IMR-90 (cell line): ENCODE measurements around the gene LRRC26. TPM values are rescaled to one million over a fixed set of nuclear protein-coding genes. Genes with fewer than 3 reads are reported as not detected.

Experiments used
- ATAC-seq: fragments of 200-7000 bp; cut with Tn5 transposase; 2 replicates; pipeline ENCODE4 v1.9.1; 2020; ENCODE audit warnings: low read depth, mild to moderate bottlenecking, moderate library complexity
- BruUV-seq: library from RNA; stranded (reverse); fragments of 400-500 nt; replicated peaks from 2 replicates; lab custom pipeline; 2021; lab: Mats Ljungman, UMichigan
- CTCF ChIA-PET: fragments of 300-600 bp; formaldehyde crosslinking; extraction: SDS; loops from one replicate; lab custom pipeline; 2021; ENCODE audit warnings: antibody characterized with exemption; lab: Yijun Ruan, JAX
- POLR2A ChIA-PET: fragments of 300-600 bp; sonication (Branson Sonifier 250); formaldehyde crosslinking; loops from one replicate; lab custom pipeline; 2022; ENCODE audit warnings: antibody characterized with exemption; ENCODE audit not compliant: unreplicated experiment; lab: Charles Lee
- DNase-seq: peaks from one replicate; pipeline ENCODE4 v3.0.0; 2013
- H2AFZ ChIP-seq: replicated peaks from 2 replicates; pipeline ENCODE3; 2013; ENCODE audit warnings: low read length, mild to moderate bottlenecking; ENCODE audit not compliant: poor library complexity
- H2AK5ac ChIP-seq: 2 replicates; pipeline ENCODE4 v1.6.1; 2013; ENCODE audit warnings: low read depth, low read length, inconsistent platforms
- H2AK9ac ChIP-seq: replicated peaks from 2 replicates; pipeline ENCODE3; 2013; ENCODE audit warnings: mild to moderate bottlenecking, low read depth, low read length, moderate library complexity; ENCODE audit not compliant: poor library complexity
- H2BK120ac ChIP-seq: 2 replicates; pipeline ENCODE4 v1.6.1; 2013; ENCODE audit warnings: low read depth, low read length, inconsistent platforms
- H2BK15ac ChIP-seq: 3 replicates; pipeline ENCODE4 v1.6.1; 2013; ENCODE audit warnings: low read depth, low read length, inconsistent platforms
- H2BK20ac ChIP-seq: 2 replicates; pipeline ENCODE4 v1.6.1; 2013; ENCODE audit warnings: low read depth, mild to moderate bottlenecking, inconsistent platforms, low read length, moderate library complexity
- H2BK5ac ChIP-seq: 2 replicates; pipeline ENCODE4 v1.6.1; 2013; ENCODE audit warnings: mild to moderate bottlenecking, low read depth, low read length, inconsistent platforms; ENCODE audit not compliant: poor library complexity, severe bottlenecking
- H3K14ac ChIP-seq: replicated peaks from 2 replicates; pipeline ENCODE4 v1.6.1; 2013; ENCODE audit warnings: low read depth, low read length, inconsistent platforms
- H3K18ac ChIP-seq: 2 replicates; pipeline ENCODE4 v1.6.1; 2013; ENCODE audit warnings: low read depth, low read length, control low read depth
- H3K23ac ChIP-seq: 2 replicates; pipeline ENCODE4 v1.6.1; 2013; ENCODE audit warnings: low read depth, low read length, inconsistent platforms
- H3K27ac ChIP-seq: 2 replicates; pipeline ENCODE4 v1.5.1; 2013; ENCODE audit warnings: mild to moderate bottlenecking, control low read depth, low read length; ENCODE audit not compliant: insufficient read depth
- H3K27me3 ChIP-seq: 2 replicates; pipeline ENCODE4 v1.6.1; 2013; ENCODE audit warnings: low read length; ENCODE audit not compliant: control insufficient read depth, insufficient read depth
- H3K36me3 ChIP-seq: 2 replicates; pipeline ENCODE4 v1.6.1; 2013; ENCODE audit warnings: low read length, mixed read lengths; ENCODE audit not compliant: control insufficient read depth, insufficient read depth
- H3K4ac ChIP-seq: 2 replicates; pipeline ENCODE4 v1.6.1; 2013; ENCODE audit warnings: low read depth, low read length, inconsistent platforms
- H3K4me1 ChIP-seq: 2 replicates; pipeline ENCODE4 v1.6.1; 2013; ENCODE audit warnings: low read length, mixed read lengths; ENCODE audit not compliant: control insufficient read depth, insufficient read depth
- H3K4me2 ChIP-seq: 2 replicates; pipeline ENCODE4 v1.6.1; 2013; ENCODE audit warnings: low read depth, mild to moderate bottlenecking, control low read depth, low read length, moderate library complexity
- H3K4me3 ChIP-seq: 2 replicates; pipeline ENCODE4 v1.5.1; 2013; ENCODE audit warnings: low read depth, mild to moderate bottlenecking, control low read depth, low read length, moderate library complexity; ENCODE audit not compliant: insufficient read depth
- H3K56ac ChIP-seq: 2 replicates; pipeline ENCODE4 v1.6.1; 2013; ENCODE audit warnings: low read length, inconsistent platforms; ENCODE audit not compliant: insufficient read depth; ENCODE audit errors: extremely low read depth
- H3K79me1 ChIP-seq, 2 experiments: 2 replicates each; pipeline ENCODE4 v1.6.1; 2013; ENCODE audit warnings: low read length in 2 of 2, inconsistent platforms in 1 of 2, low read depth in 1 of 2
- H3K9ac ChIP-seq: 2 replicates; pipeline ENCODE4 v1.6.1; 2013; ENCODE audit warnings: low read depth, low read length, control low read depth
- H3K9me1 ChIP-seq: 2 replicates; pipeline ENCODE4 v1.6.1; 2013; ENCODE audit warnings: low read length, inconsistent platforms; ENCODE audit not compliant: insufficient read depth
- H3K9me3 ChIP-seq: 2 replicates; pipeline ENCODE4 v1.6.1; 2013; ENCODE audit warnings: low read length; ENCODE audit not compliant: control insufficient read depth, insufficient read depth
- H4K20me1 ChIP-seq: 2 replicates; pipeline ENCODE4 v1.6.1; 2013; ENCODE audit warnings: low read length, inconsistent platforms; ENCODE audit not compliant: insufficient read depth
- H4K5ac ChIP-seq: 2 replicates; pipeline ENCODE4 v1.6.1; 2013; ENCODE audit warnings: mild to moderate bottlenecking, low read depth, low read length, control low read depth
- H4K8ac ChIP-seq, 2 experiments: 2 replicates each; pipeline ENCODE4 v1.6.1; 2013; ENCODE audit warnings: low read depth in 2 of 2, low read length in 2 of 2, control low read depth in 1 of 2, inconsistent platforms in 1 of 2
- H4K91ac ChIP-seq: 2 replicates; pipeline ENCODE4 v1.6.1; 2013; ENCODE audit warnings: low read depth, low read length, inconsistent platforms; ENCODE audit not compliant: insufficient read depth
- CHD1 ChIP-seq: IDR thresholded peaks from 2 replicates; pipeline ENCODE4 v1.6.1; 2012; ENCODE audit warnings: low read depth, low read length, improper control_type of control experiment
- MAFK ChIP-seq: IDR thresholded peaks from 2 replicates; pipeline ENCODE4 v1.6.1; 2012; ENCODE audit warnings: low read depth, low read length, improper control_type of control experiment
- MXI1 ChIP-seq: IDR thresholded peaks from 2 replicates; pipeline ENCODE4 v1.6.1; 2012; ENCODE audit warnings: low read depth, mild to moderate bottlenecking, low read length, moderate library complexity, borderline replicate concordance
- NFE2L2 ChIP-seq: fragments of 150-350 bp; IDR thresholded peaks from 2 replicates; pipeline ENCODE4 v1.6.1; 2016; ENCODE audit warnings: low read depth, mild to moderate bottlenecking, low read length
- POLR2A ChIP-seq: IDR thresholded peaks from 2 replicates; pipeline ENCODE4 v1.6.1; 2012; ENCODE audit warnings: mild to moderate bottlenecking, low read depth, low read length
- RCOR1 ChIP-seq: IDR thresholded peaks from 2 replicates; pipeline ENCODE4 v1.6.1; 2012; ENCODE audit warnings: mild to moderate bottlenecking, low read length, improper control_type of control experiment; ENCODE audit not compliant: insufficient replicate concordance
- USF2 ChIP-seq: fragments of 150-350 bp; IDR thresholded peaks from 2 replicates; pipeline ENCODE4 v1.6.1; 2017; ENCODE audit warnings: mild to moderate bottlenecking, antibody characterized with exemption, low read length, low read depth
- WGBS, 2 experiments: methylation state at CpG; one replicate each; pipeline versions ENCODE4 v1.1.5 to v1.1.7; 2013; ENCODE audit warnings: missing lambda C conversion rate in 2 of 2; ENCODE audit not compliant: insufficient read length in 1 of 2; ENCODE audit errors: extremely low coverage in 2 of 2; 5-methylcytosine and 5-hydroxymethylcytosine counted together
- dilution Hi-C: fragments of 300-500 bp; cut with HindIII; formaldehyde crosslinking; loops from one replicate; pipeline ENCODE4 v1.14.3; 2018; ENCODE audit warnings: low sequenced_read_pairs; ENCODE audit not compliant: unreplicated experiment
- in situ Hi-C: fragments of 300-500 bp; cut with MboI; formaldehyde crosslinking; loops from 3 replicates; pipeline ENCODE4 v1.14.3; 2019; ENCODE audit warnings: low sequenced_read_pairs, inconsistent platforms, mixed read lengths
- intact Hi-C: fragments of 100-400 bp; cut with micrococcal nuclease; formaldehyde crosslinking; loops from 2 replicates; pipeline ENCODE4 v1.10.0; 2022
- polyA plus RNA-seq, 3 experiments: library from polyadenylated mRNA; depleted of rRNA; stranded (reverse); fragments of >200 nt; gene quantifications; 2 replicates each; pipeline ENCODE4 v1.2.3, GENCODE V29; 2012; ENCODE audit warnings: low replicate concordance in 1 of 3
- total RNA-seq: library from RNA; depleted of rRNA; stranded (reverse); fragments of >200 nt; gene quantifications from 2 replicates; pipeline ENCODE4 v1.2.3, GENCODE V29; 2012
- TF ChIP-seq, protein P1 (sequence below): fragments of 150-350 bp; IDR thresholded peaks from 2 replicates; pipeline ENCODE4 v1.6.1; 2016; ENCODE audit warnings: low read depth, mild to moderate bottlenecking, low read length, moderate library complexity, borderline replicate concordance

LRRC26 gene
- total and polyA plus RNA-seq, 2 of the 4 experiments (the other 2 are of a cell fraction): not detected

DNA sequence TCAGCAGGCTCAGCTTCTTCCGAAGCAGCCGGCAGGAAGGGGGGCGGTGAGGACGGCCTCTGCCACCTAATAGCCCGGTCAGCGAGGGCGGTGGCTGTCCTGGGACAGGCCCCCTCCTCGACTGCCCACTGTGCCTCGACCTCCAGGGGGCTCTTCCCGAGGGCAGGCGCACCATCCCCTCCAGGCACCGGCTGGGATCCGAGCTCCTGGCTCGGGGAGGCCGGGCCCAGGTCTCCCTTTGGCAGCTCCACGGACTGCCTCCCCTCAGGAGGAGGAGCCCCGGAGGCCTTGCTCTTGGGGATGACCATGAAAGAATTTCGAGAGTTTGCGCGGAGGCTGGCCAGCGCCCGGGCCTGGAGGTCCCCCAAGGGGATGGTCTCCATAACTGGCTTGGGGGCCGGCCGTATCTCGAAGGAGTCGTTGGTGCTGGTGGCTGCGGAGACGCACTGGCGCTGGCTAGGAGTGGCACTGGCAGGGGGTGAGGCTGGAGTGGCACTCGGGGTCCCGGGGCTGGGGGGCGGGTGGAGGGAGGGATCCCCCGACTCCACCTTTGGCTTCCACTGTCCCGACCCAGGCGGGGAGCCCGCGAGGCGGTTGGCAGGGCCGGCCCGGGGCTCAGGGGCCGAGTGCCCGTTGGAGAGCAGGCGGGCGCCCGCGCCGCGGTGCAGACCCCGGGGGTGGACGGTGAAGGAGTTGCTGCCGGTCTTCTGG, 29.7 kb upstream of the LRRC26 start:
- intact Hi-C loops: loop anchor here (1.0 kb wide), 1 partner anchor 10 kb away; no protein-coding TSS in a partner anchor
- H2BK15ac ChIP-seq: no peak overlapping the region
- DNase-seq (peak; percentile 12), ATAC-seq (no peak)
- ChIA-PET POLR2A (interaction anchor here (1.3 kb wide), 2 partner anchors 11 to 41 kb away, joined by 3 to 4 read pairs; partner anchors contain the start of genes SSNA1 and TUBB4B), CTCF (no interaction called here)
- peak overlapping the region; percentile 16; the same call in 1 of the 2 replicates for H3K9ac ChIP-seq
- no peak overlapping the region for H2BK120ac ChIP-seq
- H3K9me1 ChIP-seq: 0 out of 2 replicates have a peak, but pooled peaks cover 2% of the 10 kb centered on the region
- no peaks in the 10 kb centered on the region for H3K27me3 ChIP-seq
- H3K27ac ChIP-seq: no peak overlapping the region; the same call in 1 of the 2 replicates
- H3K4ac ChIP-seq: no peak overlapping the region
- no peak overlapping the region for H2BK5ac ChIP-seq
- H2AK9ac ChIP-seq: peak overlapping the region; percentile 91
- H2AFZ ChIP-seq: peak overlapping the region; percentile 78
- peaks cover 21% of the 10 kb centered on the region for H3K4me1 ChIP-seq
- no peaks in the 10 kb centered on the region for H3K9me3 ChIP-seq
- dilution Hi-C loops: no loop called here
- in situ Hi-C loops: no loop called here
- peak overlapping the region; percentile 56 for H3K4me3 ChIP-seq
- WGBS, 2 experiments: 31% methylated on average over 9 of the region's 51 CpGs; no CpG with 5 or more reads in 1 of the 2 experiments
- peaks cover 21 to 81% of the 10 kb centered on the region in 2 experiments for H3K79me1 ChIP-seq
- 0 out of 2 replicates have a peak overlapping the region, but pooled peaks have one; percentile 9 for H2AK5ac ChIP-seq
- H3K23ac ChIP-seq: peak overlapping the region; percentile 66; the same call in 1 of the 2 replicates
- H4K20me1 ChIP-seq: peaks cover 37% of the 10 kb centered on the region
- H4K8ac ChIP-seq: no peak overlapping the region
- no peaks in the 10 kb centered on the region for H3K36me3 ChIP-seq
- H2BK20ac ChIP-seq: no peak overlapping the region
- H4K91ac ChIP-seq: no peak overlapping the region
- no peak overlapping the region for H3K14ac ChIP-seq
- TF ChIP-seq MAFK (no peak), CHD1 (no peak), MXI1 (no peak), POLR2A (no peak), USF2 (no peak), NFE2L2 (no peak), RCOR1 (no peak)
- TF ChIP-seq, protein P1, sequence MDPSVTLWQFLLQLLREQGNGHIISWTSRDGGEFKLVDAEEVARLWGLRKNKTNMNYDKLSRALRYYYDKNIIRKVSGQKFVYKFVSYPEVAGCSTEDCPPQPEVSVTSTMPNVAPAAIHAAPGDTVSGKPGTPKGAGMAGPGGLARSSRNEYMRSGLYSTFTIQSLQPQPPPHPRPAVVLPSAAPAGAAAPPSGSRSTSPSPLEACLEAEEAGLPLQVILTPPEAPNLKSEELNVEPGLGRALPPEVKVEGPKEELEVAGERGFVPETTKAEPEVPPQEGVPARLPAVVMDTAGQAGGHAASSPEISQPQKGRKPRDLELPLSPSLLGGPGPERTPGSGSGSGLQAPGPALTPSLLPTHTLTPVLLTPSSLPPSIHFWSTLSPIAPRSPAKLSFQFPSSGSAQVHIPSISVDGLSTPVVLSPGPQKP: no peak
- H3K18ac ChIP-seq: no peak overlapping the region
- no peak overlapping the region for H4K5ac ChIP-seq
- H3K4me2 ChIP-seq: peak overlapping the region; percentile 69
- no TSS peak for BruUV-seq
- H3K56ac ChIP-seq: no peak overlapping the region
